HEK293 (cell line): ENCODE measurements around the gene LIMK1.
"Not testable (repeated sequence)": the region's sequence is repeated elsewhere in the genome, so short reads cannot be mapped to it uniquely, and the experiment has no call there.

Source experiments
- CTCF ChIA-PET: fragments of 350-600 bp; formaldehyde crosslinking; extraction: SDS; loops from one replicate; lab custom pipeline; 2021; ENCODE audit warnings: antibody characterized with exemption; lab: Yijun Ruan, JAX
- POLR2A ChIA-PET: fragments of 300-600 bp; formaldehyde crosslinking; extraction: SDS; loops from one replicate; lab custom pipeline; 2020; ENCODE audit warnings: antibody characterized with exemption, inconsistent platforms; lab: Yijun Ruan, JAX
- H3K27ac ChIP-seq: fragments of 200-500 bp; sonication (Bioruptor generic); 2 replicates; pipeline ENCODE4 v1.5.1; 2014; ENCODE audit warnings: low read depth, low read length, control low read depth, inconsistent platforms; ENCODE audit errors: extremely low read depth
- H3K36me3 ChIP-seq, 2 experiments: fragments of 200-500 bp in 1 of 2; sonication (Bioruptor generic) in 1 of 2; 1 replicate in 1 of 2; 2 replicates in 1 of 2; pipeline ENCODE4 v1.5.1; 2014 to 2017; ENCODE audit warnings: inconsistent platforms in 2 of 2, low read length in 2 of 2; ENCODE audit not compliant: control insufficient read depth in 2 of 2, insufficient read depth in 1 of 2
- H3K4me1 ChIP-seq: fragments of 200-500 bp; sonication (Bioruptor generic); 2 replicates; pipeline ENCODE4 v1.5.1; 2014; ENCODE audit warnings: mild to moderate bottlenecking, low read length, inconsistent platforms; ENCODE audit not compliant: control insufficient read depth, insufficient read depth
- H3K4me3 ChIP-seq: 2 replicates; pipeline ENCODE4 v1.5.1; 2011; ENCODE audit warnings: low read depth, mild to moderate bottlenecking, control low read depth, low read length, moderate library complexity
- H3K9me3 ChIP-seq: fragments of 200-500 bp; sonication (Bioruptor generic); 2 replicates; pipeline ENCODE4 v1.5.1; 2014; ENCODE audit warnings: low read depth, low read length, inconsistent platforms; ENCODE audit not compliant: control insufficient read depth, insufficient read depth
- BCL11A ChIP-seq: fragments of 450-650 bp; formaldehyde crosslinking; IDR thresholded peaks from 2 replicates; pipeline ENCODE4 v1.5.1; 2016; ENCODE audit warnings: low read depth, missing biosample characterization, missing genetic modification characterization
- PBX3 ChIP-seq: sonication (generic); formaldehyde crosslinking; IDR thresholded peaks from 2 replicates; pipeline ENCODE4 v1.8.1; 2022; ENCODE audit warnings: mild to moderate bottlenecking, moderate library complexity, missing genetic modification reagents
- PRDM6 ChIP-seq: fragments of 450-650 bp; formaldehyde crosslinking; IDR thresholded peaks from 2 replicates; pipeline ENCODE4 v1.5.1; 2017; ENCODE audit warnings: missing biosample characterization, missing genetic modification characterization
- YY2 ChIP-seq: fragments of 450-650 bp; formaldehyde crosslinking; IDR thresholded peaks from 2 replicates; pipeline ENCODE4 v1.5.1; 2016; ENCODE audit warnings: missing biosample characterization, missing genetic modification characterization
- ZEB2 ChIP-seq: fragments of 450-650 bp; formaldehyde crosslinking; IDR thresholded peaks from 2 replicates; pipeline ENCODE4 v1.5.1; 2016; ENCODE audit warnings: missing biosample characterization, missing genetic modification characterization
- ZIC2 ChIP-seq: fragments of 450-650 bp; formaldehyde crosslinking; IDR thresholded peaks from 2 replicates; pipeline ENCODE4 v1.5.1; 2016; ENCODE audit warnings: missing biosample characterization, missing genetic modification characterization
- ZNF138 ChIP-seq: fragments of 450-650 bp; formaldehyde crosslinking; IDR thresholded peaks from 2 replicates; pipeline ENCODE4 v1.5.1; 2016; ENCODE audit warnings: missing biosample characterization, missing genetic modification characterization, borderline replicate concordance
- ZNF280C ChIP-seq: fragments of 450-650 bp; formaldehyde crosslinking; IDR thresholded peaks from 2 replicates; pipeline ENCODE4 v1.5.1; 2016; ENCODE audit warnings: missing biosample characterization, missing genetic modification characterization
- ZNF394 ChIP-seq: fragments of 450-650 bp; formaldehyde crosslinking; IDR thresholded peaks from 2 replicates; pipeline ENCODE4 v1.5.1; 2016; ENCODE audit warnings: missing biosample characterization, missing genetic modification characterization, mild to moderate bottlenecking, moderate library complexity, borderline replicate concordance
- ZNF521 ChIP-seq: fragments of 450-650 bp; formaldehyde crosslinking; IDR thresholded peaks from 2 replicates; pipeline ENCODE4 v1.5.1; 2017; ENCODE audit warnings: missing biosample characterization, mild to moderate bottlenecking, missing genetic modification characterization
- ZNF549 ChIP-seq: fragments of 450-650 bp; IDR thresholded peaks from 2 replicates; pipeline ENCODE4 v1.5.1; 2018; ENCODE audit warnings: missing biosample characterization, missing genetic modification characterization, mild to moderate bottlenecking, inconsistent platforms, moderate library complexity
- ZNF621 ChIP-seq: fragments of 450-650 bp; formaldehyde crosslinking; IDR thresholded peaks from 2 replicates; pipeline ENCODE4 v1.5.1; 2017; ENCODE audit warnings: missing biosample characterization, missing genetic modification characterization
- ZNF692 ChIP-seq: fragments of 450-650 bp; formaldehyde crosslinking; IDR thresholded peaks from 2 replicates; pipeline ENCODE4 v1.5.1; 2016; ENCODE audit warnings: missing biosample characterization, missing genetic modification characterization

The LIMK1 gene

GRCh38 chr7:74044366-74045350 lies 38.9 kb upstream of the LIMK1 start:
- POLR2A ChIA-PET: no interaction called here
- no peak overlapping the region for H3K4me3 ChIP-seq
- no peaks in the 10 kb centered on the region for H3K9me3 ChIP-seq
- TF ChIP-seq PBX3 (CRISPR knock-in tag): no peak
- peak; percentile 69 for TF ChIP-seq ZIC2 (tag by site-specific recombination)
- TF ChIP-seq, all 188 proteins: peak for 1
- H3K36me3 ChIP-seq: no peaks in the 10 kb centered on the region
- H3K27ac ChIP-seq: no peak overlapping the region
- no peaks in the 10 kb centered on the region for H3K4me1 ChIP-seq
- CTCF ChIA-PET: interaction anchor here (0.6 to 2.9 kb wide), 5 partner anchors 9 to 254 kb away, joined by 3 to 16 read pairs (median 3); no protein-coding TSS in a partner anchor

- H3K4me1 ChIP-seq, H3K4me3 ChIP-seq, POLR2A ChIA-PET, H3K9me3 ChIP-seq, H3K27ac ChIP-seq, H3K36me3 ChIP-seq: not testable (repeated sequence)
- CTCF ChIA-PET: interaction anchor here (0.6 to 0.7 kb wide), 2 partner anchors 160 to 618 kb away, joined by 3 read pairs; no protein-coding TSS in a partner anchor
Measured at GRCh38 chr7:74046581-74046980, 37.0 kb upstream of the LIMK1 start.

GRCh38 chr7:74047804-74048380 lies 35.7 kb upstream of the LIMK1 start:
- CTCF ChIA-PET: interaction anchor here (0.6 kb wide), 1 partner anchor 21 kb away, joined by 5 read pairs; no protein-coding TSS in a partner anchor
- H3K4me3 ChIP-seq: no peak overlapping the region
- no peak for TF ChIP-seq ZNF692 (tag by site-specific recombination)
- TF ChIP-seq ZNF621 (tag by site-specific recombination): no peak
- no peak for TF ChIP-seq PRDM6 (tag by site-specific recombination)
- TF ChIP-seq ZNF521: no peak
- TF ChIP-seq YY2 (tag by site-specific recombination): no peak
- no peak for TF ChIP-seq BCL11A (tag by site-specific recombination)
- no peak for TF ChIP-seq ZNF280C (tag by site-specific recombination)
- TF ChIP-seq ZNF394: no peak
- TF ChIP-seq ZNF138 (tag by site-specific recombination): no peak
- no peak for TF ChIP-seq ZEB2 (tag by site-specific recombination)
- TF ChIP-seq ZNF549 (tag by site-specific recombination): no peak
- TF ChIP-seq, all 188 proteins: peak for 0
- Histone ChIP-seq H3K27ac (no peak overlapping the region), H3K4me1 (no peaks in the 10 kb centered on the region), H3K36me3 (no peaks in the 10 kb centered on the region), H3K9me3 (no peaks in the 10 kb centered on the region)
- POLR2A ChIA-PET: no interaction called here
